ENCODE data around the gene TMEM187.
A peak's percentile ranks its signal among the peaks of the same experiment; 100 is the strongest.

Gene TMEM187, protein sequence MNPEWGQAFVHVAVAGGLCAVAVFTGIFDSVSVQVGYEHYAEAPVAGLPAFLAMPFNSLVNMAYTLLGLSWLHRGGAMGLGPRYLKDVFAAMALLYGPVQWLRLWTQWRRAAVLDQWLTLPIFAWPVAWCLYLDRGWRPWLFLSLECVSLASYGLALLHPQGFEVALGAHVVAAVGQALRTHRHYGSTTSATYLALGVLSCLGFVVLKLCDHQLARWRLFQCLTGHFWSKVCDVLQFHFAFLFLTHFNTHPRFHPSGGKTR
- total RNA-seq = 2.5 to 5.6 reads per million in 2 donors

DNA sequence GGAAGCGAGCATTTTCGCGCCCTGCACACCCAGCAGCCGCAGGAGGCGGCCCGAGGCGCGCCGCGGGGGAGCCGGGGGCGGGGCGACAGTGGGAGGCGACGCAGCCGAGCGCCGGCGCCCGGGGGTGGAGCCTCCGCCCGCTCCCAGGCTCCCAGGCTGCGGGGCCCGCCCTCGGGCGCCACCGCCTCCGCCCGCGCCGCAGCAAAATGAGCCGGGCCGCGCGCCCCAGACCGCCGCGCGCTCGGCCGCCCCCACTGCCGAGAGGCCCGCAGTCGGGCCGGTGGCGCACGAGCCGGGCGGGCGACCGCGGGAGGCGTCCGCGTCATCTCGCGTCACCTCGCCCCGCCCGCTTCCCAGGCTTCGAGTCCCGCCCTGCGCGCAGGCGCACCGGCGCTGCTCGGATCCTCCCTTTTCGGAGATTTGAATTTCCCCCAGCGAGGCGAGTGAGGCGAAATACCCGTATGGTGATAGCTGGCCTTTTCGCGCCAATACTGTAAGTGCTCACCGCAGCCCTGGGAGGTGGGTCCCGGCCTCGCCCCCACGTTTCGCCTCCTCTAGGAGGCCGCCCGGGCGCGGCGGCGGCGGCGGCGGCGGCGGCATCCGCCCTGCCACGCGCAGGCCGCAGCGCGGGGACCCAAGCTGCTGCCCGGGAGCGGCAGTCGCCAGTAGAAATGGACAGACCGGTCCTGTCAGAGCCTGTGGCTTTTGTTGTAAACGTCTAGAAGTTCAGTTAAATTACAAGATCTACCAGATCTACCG lies at the start of gene TMEM187:
TSS of gene TMEM187 (plus strand) at position 387 of the 759 bp plus-strand sequence. CDS start 9,309 bp downstream, outside the sequence.
- peak; percentile 69 to 95 (median 83) for DNase-seq

DNA sequence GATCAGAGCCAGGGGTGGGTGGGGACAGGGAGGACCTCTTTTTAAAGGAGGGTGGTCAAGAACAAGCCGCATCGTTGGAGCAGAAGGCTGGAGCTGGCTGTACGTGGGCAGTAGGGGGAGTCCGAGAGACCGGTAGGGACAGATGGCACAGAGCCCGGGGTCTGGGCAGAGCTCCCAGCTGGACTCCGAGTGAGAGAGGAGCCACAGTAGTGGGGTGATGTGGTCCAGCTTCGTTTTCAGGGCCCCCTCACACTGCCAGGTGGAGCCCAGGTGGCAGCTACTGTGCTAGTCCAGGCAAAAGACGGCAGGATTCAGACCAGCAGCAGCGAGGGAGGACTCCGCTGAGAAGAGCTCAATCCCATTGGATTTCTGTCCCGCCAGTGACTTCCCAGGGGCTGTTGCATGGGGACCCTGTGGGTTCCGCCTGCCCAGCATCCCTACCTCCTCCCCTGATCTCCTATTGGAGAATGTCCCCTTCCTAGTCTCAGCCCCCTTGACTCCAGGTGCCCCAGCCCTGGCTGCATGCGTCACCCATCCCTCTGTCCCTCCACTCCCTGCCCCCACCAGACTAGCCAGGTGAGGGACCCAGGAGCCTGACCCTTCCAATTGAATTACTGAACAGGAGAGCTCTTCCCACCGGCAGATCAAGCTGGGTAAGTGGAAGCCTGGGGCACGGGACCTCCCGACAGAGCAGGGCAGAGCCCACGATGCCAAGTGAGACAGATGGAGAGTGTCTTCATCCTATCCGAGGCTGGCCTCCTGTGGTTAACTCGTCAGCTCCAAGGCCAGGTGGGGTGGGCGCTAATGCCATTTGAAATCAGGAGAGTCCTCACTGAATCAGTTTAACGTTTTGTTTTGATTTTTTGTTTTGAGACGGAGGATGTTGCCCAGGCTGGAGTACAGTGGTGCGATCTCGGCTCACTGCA lies 49.4 kb upstream of the TMEM187 start:
- no peak for DNase-seq

DNA sequence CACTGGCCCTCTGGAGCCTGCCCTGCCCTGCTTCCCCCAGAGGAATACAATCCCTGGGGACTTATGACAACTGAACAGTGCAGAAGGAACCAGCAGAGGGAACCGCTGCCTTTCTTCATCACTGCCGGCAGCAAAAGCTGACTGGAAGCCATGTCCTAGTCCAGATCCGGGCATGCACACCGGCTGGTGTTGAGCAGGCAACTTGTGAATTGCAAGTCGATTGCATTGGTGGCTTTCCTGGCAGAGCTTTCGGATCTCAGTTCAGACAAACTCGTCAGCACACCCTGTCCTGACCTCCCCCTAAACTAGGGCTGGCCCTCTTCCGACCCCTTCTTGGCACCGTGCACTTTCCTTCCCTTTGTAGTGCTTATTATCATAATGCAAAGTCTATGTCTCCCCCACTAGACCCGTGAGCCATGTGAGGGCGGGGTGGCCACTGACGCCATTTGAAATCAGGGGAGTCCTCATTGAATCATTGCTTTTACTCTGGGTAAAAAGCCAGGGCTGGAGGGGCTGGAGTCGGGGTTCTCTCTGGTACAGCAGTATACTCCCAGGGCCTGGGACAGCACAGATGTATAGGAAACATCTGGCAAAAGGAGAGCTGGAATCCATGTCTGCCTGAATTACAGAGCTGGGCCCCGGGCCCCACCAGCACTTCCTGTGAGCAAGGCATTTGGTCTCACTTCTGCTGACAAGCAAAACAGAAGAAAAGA lies 48.2 kb upstream of the TMEM187 start:
- DNase-seq = peak in 3 of 5 experiments; percentile 36 to 60 (median 48)

DNA sequence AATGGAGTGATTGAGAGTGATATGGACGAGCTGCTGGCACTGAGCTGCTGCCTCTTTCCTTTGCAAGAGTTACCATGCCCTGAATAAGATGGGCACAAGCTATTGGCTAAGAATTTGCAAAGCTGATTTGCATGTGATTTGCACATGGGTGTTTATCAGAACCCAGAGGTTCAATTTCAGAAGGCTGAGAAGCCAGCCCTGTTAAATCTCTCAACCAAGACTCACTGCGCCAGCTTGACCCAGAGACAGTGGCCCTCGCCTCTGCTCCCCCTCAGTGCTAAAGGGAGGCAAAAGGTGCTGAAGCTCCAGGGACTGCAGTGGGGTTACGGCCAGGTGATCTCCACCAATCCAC lies 47.2 kb upstream of the TMEM187 start:
- peak in 1 of 5 experiments; percentile 83 for DNase-seq

DNA sequence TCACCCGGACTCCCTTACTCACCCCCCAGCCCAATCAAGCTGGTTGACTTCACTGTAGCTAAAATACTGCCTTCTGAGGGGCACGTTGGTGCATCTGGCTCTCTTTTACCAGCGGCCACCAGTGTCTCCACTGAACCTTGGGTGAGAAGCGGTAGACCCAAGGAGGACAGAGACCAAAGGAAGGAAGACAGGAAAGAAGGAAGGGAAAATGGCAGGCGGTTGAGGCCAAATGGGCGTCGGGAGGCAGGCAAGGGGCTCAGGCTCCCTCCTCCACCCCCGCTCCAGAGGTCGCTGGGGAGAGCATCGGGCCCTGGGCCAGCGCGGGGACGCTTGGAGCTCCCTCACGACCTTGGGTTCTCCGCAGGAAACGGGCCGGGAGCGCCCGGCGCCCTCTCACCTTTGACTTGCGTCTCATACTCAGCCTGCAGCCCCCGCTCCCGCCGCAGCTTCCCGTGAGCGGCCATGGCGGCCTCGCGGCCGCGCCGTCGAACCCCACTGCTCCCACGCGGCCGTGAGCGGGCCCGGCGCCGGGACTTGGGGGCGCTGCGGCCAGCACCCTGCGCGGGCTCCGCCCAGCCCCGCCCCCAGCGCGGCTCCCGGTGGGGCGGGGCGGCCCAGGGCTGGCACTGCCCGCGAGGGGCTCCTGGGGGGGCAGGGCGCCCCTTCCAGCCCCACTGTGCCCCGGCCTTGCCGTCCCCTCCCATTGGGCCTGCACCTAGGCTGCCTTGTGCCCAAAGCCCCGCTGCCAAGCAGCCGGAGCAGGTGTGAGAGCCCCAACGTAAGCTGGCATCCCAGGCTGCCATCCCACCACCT lies 46.6 kb upstream of the TMEM187 start, which contains the start of gene ARHGAP4:
TSS of gene ARHGAP4 (minus strand) at position 526 of the 813 bp plus-strand sequence. CDS start at position 464, 62 bp downstream.
- peak in 4 of 5 experiments; percentile 15 to 74 (median 40) for DNase-seq

DNA sequence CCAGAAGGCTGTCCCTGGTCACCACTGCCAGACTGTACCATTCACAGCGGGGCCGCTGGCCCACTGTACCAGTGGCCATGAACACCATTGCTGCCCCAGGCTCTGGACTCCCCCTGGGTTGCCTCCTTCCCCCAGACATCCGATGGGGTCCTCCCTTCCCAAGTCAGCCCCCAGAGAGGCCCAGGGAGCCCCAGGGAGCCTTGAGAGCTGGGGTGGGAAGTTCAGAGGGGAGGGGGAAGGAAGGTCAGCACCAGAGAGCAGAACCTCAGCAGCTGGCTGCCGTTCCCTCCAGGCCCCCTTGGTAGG lies 46.0 kb upstream of the TMEM187 start:
- no peak for DNase-seq

DNA sequence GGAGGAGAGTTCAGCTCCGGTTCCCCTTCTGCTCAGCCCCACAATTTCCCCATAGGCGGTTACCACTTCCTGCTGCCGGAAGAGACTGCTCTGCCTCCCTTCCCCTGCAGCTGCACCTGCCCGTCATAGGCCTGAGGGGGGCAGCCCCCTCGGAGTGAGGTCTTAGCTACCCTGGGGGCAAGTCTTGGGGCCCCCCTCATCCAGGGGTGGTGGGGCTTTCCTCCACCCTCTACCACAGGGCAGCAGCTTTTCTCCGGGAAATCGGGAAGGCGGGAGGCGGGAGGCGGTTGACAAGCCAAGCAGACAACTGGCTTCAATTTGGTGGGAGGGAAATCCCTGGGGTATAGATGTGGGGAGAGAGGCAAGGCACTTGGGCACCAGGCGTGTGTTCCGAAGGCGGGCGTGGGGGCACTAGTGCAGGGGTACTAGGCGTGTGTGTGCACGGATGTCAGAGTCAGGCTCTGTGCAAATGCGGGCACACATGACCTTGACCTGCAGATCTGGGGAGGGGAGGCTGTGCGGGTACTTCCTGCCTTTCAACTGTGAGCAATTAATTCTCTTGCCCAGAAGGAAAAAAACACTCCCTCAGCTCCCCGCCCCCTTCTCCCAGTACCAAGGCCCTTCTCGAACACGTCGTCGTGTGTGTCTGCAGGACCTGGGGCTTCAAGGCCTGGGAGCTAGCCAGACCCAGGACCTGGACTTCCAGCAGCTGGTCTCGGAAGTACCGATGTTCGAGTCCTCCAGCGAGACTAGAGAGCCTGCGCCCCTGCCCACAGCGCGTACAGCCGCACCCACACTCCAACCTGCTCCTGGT lies 45.5 kb upstream of the TMEM187 start:
- peak; percentile 45 to 93 (median 74) for DNase-seq

DNA sequence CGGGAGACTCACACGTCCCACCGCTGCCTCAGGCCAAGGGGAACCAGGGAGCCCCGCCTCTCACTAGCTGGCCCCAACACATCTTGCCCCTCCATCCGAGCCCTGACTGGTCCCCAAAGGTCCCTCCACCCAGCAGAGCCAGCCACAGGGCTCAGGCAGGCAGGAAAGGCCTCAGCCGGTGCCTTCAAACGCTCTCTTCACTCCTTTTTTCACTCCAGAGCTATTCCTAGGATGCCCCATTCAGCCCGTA lies 45.0 kb upstream of the TMEM187 start:
- DNase-seq = no peak

DNA sequence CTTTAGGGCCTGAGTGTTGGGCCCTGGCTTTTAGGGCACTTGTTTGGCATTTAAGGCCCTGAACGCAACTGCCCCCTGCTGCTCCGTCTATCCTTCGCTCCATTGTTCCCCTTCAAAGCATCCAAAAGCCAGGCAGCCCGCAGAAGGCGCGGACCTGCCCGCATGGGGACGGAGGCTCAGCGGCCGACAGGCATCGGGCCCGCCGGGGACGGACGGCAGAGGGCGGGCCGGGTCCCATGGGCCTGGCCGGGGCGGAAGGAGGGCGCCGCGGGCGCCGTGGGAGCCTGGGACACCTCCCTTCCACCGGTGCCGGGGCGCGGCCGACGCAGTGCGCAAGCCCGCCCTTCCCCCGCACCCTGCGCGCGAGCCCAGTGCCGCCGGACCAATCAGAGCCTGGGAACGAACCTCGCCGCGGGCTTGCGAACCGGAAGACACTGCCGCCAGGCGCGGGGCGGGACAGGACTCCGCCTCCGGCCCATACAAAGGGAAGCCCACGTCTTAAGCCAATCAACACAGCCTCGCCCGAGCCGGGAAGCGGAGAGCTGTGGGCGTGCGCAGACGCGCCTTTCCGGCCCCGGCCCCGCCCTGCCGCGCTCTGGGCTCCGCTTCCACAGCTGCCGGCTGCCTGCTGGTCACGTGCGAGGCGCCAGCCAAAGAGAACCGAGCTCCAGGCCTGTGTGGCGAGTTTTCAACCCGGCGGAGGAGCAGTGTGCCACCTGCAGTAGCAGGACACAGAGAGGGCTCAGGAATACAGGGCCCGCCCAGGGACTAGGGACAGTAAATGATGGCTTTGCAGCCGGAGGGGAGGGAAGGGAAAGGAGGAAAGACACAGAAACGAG lies 44.4 kb upstream of the TMEM187 start:
- peak; percentile 79 to 99 (median 89) for DNase-seq

DNA sequence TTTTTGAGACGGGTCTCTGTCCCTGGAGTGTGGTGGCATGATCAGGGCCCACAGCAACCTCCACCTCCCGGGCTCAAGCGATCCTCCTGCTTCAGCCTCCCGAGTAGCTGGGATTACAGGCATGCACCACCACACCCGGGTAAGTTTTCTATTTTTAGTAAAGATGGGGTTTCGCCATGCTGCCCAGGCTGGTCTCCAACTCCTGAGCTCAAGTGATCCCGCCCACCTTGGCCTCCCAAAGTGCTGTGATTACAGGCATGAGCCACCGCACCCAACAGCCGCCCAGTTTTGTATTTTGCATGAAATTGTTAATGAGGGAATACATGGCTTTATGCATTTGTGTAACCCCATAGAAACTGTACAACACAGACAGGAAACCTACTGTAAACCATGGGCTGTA lies 43.7 kb upstream of the TMEM187 start:
- no peak for DNase-seq

DNA sequence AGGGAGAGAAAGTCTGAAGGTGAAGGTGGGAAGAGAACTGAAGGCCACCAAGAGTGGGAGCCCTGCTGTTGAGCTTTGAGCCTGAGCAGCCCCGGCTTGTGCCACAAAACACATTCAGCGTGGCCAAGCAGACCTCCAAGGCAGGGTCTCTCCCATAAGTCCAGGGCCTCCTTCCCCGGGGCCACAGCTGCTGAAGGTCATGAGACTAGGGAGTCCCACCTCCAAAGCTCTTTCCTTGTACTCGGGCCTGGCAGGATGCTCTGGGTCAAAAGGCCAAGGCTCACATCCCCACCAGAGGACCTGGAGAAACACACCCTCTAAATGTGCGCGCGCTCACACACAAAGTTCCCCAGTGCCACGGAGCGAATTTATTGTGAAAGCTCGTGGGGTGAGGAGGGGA lies 43.0 kb upstream of the TMEM187 start:
- DNase-seq = no peak

DNA sequence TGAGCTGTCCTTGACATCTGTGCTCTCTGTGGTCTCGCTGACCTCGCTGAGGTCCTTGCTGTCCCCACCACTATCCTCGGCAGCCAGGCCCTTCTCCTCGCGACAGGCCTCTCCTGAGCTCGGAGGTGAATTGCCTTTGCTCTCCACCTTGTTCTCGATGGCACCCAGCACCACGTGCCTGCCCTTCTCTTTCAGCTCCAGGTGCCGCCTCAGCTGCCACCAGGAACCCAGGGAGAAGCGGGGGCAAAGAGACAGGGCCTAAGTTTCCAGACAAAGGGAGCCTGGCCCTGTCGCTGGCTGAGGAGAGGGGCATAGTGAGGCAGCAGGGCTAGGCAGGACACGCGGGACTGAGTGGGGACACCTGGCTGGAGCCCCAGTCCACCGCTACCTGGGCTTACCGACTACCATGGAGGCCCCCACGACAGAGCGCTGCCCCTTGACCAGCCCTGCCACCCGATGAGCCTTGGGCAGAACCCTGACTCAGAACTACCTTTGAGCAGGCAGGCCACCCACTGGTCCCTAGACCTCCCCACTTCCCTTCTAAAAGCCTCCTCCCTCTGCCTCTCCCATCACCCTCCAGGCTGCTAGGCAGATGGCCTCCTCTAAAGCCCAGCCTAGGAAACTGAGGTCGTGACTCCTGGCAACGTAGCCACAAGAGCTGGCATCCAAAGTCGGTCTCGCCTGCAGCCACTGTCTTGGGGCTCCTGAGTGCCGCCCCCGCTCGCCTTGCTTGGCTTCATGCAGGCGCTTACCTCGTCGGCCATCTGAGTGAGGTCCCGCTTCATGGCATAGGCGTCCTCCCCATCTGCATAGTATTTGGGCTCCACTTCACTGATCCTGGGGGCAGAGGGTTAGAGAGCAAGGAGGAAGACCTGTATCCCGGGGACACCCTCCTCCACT lies 42.3 kb upstream of the TMEM187 start:
- no peak for DNase-seq

DNA sequence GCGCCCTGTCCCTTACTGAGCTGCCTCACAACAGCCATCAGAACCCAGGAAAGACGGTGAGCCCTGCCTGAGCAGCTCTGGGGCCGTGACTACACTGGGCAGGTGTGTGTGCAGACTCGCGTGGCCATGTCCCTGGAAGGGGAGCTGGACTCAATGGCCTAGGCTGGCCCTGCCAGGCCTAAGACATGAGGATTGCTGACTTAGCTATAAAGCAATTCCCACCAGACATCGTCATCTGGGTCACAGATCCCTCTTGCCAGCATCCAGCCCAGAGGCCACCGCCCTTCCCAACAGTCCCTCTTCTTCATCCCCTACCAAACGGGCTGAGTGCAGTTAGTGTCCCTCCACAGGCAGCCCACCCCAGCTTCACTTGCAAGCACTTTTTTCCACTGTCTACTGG lies 41.4 kb upstream of the TMEM187 start:
- DNase-seq = no peak

DNA sequence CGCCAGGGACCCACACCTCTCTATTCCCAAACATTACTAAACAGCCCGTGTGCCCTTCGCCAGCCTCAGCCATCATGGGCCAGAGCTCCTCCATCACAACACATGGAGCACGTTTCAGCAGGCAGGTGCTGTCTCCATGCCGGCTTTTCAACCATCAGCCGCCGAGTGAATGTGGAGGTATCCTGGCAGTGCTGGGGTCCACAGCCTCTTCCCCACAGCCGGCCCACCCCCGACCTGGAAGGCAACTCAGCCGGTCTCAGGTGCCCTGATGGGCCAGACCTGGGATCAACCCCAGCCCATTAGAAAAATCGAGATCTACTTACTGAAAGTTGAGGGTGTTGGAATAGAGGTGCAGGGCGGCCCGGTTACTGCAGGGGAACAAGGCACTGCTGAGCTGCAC lies 40.8 kb upstream of the TMEM187 start:
- no peak for DNase-seq

DNA sequence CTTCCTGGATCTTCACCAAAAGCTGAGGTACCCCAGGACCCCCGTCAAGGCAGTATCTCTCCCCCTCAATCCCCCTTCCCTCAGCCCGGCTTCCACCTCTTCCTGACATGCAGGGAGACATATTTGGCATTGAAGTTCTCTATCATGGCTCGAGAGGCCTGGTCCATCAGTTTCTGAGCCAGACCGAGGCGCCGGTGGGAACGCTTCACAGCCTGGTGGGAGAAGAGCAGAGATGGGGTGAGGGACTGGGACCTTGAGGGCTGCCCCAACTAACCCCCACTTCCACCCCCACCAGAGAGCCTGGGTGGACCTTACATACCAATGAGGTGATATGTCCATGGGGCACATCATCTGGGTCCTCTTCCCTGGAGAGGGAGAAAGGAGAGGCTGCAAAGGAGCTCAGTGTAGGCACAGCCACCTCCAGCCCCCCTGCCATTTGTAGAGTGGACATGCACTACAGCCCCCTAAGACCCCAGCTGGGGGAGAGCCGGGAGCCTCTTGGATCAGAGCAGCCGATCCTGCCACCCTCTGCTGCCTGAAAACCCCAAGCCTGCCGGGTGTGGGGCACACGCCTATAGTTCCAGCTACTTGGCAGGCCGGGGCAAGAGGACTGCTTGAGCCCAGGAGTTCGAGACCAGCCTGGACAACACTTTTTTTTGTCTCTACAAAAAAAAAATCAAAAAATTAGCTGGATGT lies 40.2 kb upstream of the TMEM187 start:
- no peak for DNase-seq

DNA sequence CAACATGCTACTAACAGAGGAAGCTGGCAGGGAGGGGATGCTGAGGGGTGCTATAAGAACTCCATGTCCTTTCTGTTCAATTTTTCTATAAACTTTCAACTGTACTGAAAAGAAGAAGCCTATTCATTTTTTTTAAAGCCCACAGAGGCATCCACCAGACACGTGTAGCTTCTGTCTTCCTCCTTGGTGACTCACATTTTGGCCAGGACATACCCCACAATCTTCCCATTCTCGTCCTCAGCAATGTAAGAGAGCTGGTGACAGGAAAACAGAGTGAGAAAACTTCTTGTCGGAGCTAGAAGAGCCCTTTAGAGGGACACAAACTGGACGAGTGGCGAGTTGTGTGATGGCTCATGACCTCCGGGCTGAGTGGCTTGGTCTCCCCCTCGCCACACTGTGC lies 38.8 kb upstream of the TMEM187 start:
- no peak for DNase-seq

DNA sequence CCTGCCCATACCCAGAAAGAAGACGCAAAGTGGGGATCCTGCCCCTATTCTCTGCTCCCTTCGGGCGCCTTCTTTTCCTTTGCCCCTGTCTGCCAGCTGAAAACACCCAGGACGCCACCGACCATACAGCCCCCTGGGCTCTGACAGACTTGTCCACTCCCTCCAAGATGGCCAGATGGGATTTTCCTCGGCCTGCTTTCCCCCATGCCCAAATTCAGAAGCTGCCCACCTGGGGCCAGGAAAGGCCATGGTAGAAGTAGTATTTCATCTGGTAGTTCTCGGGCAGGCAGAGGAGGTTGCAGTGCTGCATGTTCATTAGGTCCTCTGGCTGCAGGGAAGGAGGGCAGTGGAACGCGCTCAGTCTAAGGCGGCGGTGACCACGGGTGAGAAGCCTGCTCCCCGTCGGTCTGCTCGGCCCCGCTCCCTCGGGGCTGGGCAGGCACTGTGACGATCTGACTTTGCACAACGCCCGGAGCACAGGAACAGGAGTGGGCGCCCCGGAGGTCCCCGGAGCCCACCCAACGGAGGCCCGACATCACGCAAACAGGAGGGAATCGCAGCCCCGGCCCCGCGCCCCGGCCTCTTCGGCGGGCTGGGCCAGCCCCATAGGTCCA lies 38.3 kb upstream of the TMEM187 start:
- no peak for DNase-seq
